ENCODE results near the gene SNRPA. TPM values are rescaled to one million over a fixed set of nuclear protein-coding genes. Genes with fewer than 3 reads are reported as not detected.

The SNRPA gene
- total and polyA plus RNA-seq, 2 donors (not counting 1 experiment from before 2014, with no cell fraction given), result 92.0 to 147 TPM

DNA sequence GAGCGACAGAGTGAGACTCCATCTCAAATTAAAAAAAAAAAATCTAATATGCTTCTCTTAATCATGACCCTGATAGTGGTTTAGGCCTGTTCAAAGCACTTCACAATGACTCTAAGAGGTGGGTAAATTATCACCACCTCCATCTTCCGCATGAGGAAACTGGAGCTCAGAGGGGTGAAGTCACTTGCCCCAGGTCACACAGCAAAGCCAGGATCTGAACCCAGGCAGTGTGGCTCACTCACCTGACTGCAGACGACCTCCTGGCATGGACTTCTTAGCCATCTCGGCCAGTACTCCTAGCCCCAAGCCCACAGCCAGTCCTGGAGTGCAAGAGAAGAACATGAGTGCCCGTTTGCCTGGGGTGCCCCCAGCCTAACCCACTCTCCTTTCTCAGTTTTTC is 41.2 kb upstream of the SNRPA start:
- Histone ChIP-seq H3K4me2 (replicated peaks; ENCODE audit: low read depth, low read length, poor library complexity, severe bottlenecking) (no peak overlapping the region), H4K20me1 (ENCODE audit: control insufficient read depth, insufficient read depth, low read length, poor library complexity, severe bottlenecking) (peaks cover 9% of the 10 kb centered on the region), H3K79me2 (ENCODE audit: control insufficient read depth, insufficient read depth, low read length) (peaks cover 22% of the 10 kb centered on the region), H3K9me3 (ENCODE audit: control extremely low read depth in 1 of 3, control insufficient read depth in 2 of 3, insufficient read depth in 1 of 3, low read length in 2 of 3) (no peaks in the 10 kb centered on the region), H3K27ac (ENCODE audit: low read length in 2 of 2) (no peak overlapping the region), H3K4me1 (ENCODE audit: control insufficient read depth in 2 of 2, insufficient read depth in 2 of 2, low read length in 2 of 2) (peaks cover 9 to 11% of the 10 kb centered on the region in 2 donors), H3K27me3 (replicated peaks in 1 of 4; ENCODE audit: control extremely low read depth in 1 of 4, control insufficient read depth in 3 of 4, insufficient read depth in 4 of 4, low read length in 3 of 4) (no peaks in the 10 kb centered on the region), H3K36me3 (replicated peaks in 1 of 2; ENCODE audit: control extremely low read depth in 1 of 2, control insufficient read depth in 1 of 2, extremely low read depth in 1 of 2, insufficient read depth in 2 of 2, low read length in 1 of 2) (peaks cover 3 to 49% of the 10 kb centered on the region in 2 experiments), H3K4me3 (ENCODE audit: control extremely low read depth in 1 of 5, extremely low read depth in 1 of 5, insufficient read depth in 1 of 5, low read depth in 2 of 5, low read length in 4 of 5) (no peak overlapping the region), H3K9ac (ENCODE audit: low read length) (no peak overlapping the region), H2AFZ (ENCODE audit: insufficient read depth, low read depth, low read length, poor library complexity, severe bottlenecking) (no peak overlapping the region)
- TF ChIP-seq, protein P1, sequence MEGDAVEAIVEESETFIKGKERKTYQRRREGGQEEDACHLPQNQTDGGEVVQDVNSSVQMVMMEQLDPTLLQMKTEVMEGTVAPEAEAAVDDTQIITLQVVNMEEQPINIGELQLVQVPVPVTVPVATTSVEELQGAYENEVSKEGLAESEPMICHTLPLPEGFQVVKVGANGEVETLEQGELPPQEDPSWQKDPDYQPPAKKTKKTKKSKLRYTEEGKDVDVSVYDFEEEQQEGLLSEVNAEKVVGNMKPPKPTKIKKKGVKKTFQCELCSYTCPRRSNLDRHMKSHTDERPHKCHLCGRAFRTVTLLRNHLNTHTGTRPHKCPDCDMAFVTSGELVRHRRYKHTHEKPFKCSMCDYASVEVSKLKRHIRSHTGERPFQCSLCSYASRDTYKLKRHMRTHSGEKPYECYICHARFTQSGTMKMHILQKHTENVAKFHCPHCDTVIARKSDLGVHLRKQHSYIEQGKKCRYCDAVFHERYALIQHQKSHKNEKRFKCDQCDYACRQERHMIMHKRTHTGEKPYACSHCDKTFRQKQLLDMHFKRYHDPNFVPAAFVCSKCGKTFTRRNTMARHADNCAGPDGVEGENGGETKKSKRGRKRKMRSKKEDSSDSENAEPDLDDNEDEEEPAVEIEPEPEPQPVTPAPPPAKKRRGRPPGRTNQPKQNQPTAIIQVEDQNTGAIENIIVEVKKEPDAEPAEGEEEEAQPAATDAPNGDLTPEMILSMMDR (IDR thresholded peaks at IDR 0.05), result no peak
- no peak for TF ChIP-seq EZH2 (IDR thresholded peaks at IDR 0.05; ENCODE audit: borderline replicate concordance, insufficient read depth, low read depth, low read length, poor library complexity, severe bottlenecking)
- Mint-ChIP-seq H3K4me1 (peaks cover 11% of the 10 kb centered on the region), H3K9me3 (ENCODE audit: insufficient read depth) (no peaks in the 10 kb centered on the region), H3K27ac (no peak overlapping the region), H3K4me3 (no peak overlapping the region), H3K27me3 (no peaks in the 10 kb centered on the region)
- ATAC-seq (ENCODE audit: low read depth) (no peak), DNase-seq (no peak)
- WGBS (ENCODE audit: insufficient coverage), result 95% methylated on average over 5 of the region's 5 CpGs
- ChIA-PET POLR2A (no interaction called here), CTCF (no interaction called here)
- intact Hi-C loops (cut with micrococcal nuclease), result loop anchor here (10.0 kb wide), 1 partner anchor 95 kb away; no protein-coding TSS in a partner anchor

DNA sequence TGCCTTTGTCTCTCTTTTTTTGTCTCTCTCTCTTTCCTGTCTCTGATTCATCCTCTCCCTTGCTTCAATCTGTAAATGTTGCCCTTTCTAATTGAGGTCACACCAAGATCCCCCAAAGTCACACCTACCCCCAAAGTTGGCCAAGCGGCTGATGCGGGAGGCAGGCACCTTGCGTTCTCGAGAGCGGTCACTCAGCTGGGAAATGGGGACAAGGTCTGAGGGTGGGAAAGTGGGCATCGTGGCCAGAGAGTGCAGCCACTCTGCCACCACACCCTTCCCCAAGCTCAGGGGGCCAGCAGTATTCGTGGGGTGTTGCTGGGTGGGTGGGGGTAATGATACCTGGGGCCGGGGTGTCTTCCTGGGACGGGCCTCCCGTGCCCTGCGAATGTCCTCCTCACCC is 37.1 kb upstream of the SNRPA start:
- Histone ChIP-seq H3K4me3 (ENCODE audit: control extremely low read depth in 1 of 5, extremely low read depth in 1 of 5, insufficient read depth in 1 of 5, low read depth in 2 of 5, low read length in 4 of 5) (peak overlapping the region in 1 of 5 experiments; percentile 88), H3K79me2 (ENCODE audit: control insufficient read depth, insufficient read depth, low read length) (peaks cover 46% of the 10 kb centered on the region), H3K27ac (ENCODE audit: low read length in 2 of 2) (peak overlapping the region in 1 of 2 donors; percentile 90), H3K36me3 (replicated peaks in 1 of 2; ENCODE audit: control extremely low read depth in 1 of 2, control insufficient read depth in 1 of 2, extremely low read depth in 1 of 2, insufficient read depth in 2 of 2, low read length in 1 of 2) (peaks cover 3 to 22% of the 10 kb centered on the region in 2 experiments), H3K4me1 (ENCODE audit: control insufficient read depth in 2 of 2, insufficient read depth in 2 of 2, low read length in 2 of 2) (peaks cover 38 to 46% of the 10 kb centered on the region in 2 donors), H3K4me2 (replicated peaks; ENCODE audit: low read depth, low read length, poor library complexity, severe bottlenecking) (peak overlapping the region; percentile 90), H3K9ac (ENCODE audit: low read length) (no peak overlapping the region), H3K27me3 (replicated peaks in 1 of 4; ENCODE audit: control extremely low read depth in 1 of 4, control insufficient read depth in 3 of 4, insufficient read depth in 4 of 4, low read length in 3 of 4) (no peaks in the 10 kb centered on the region), H2AFZ (ENCODE audit: insufficient read depth, low read depth, low read length, poor library complexity, severe bottlenecking) (no peak overlapping the region), H3K9me3 (ENCODE audit: control extremely low read depth in 1 of 3, control insufficient read depth in 2 of 3, insufficient read depth in 1 of 3, low read length in 2 of 3) (no peaks in the 10 kb centered on the region), H4K20me1 (ENCODE audit: control insufficient read depth, insufficient read depth, low read length, poor library complexity, severe bottlenecking) (no peaks in the 10 kb centered on the region)
- ATAC-seq (ENCODE audit: low read depth) (no peak), DNase-seq (no peak)
- Mint-ChIP-seq H3K4me1 (peaks cover 45% of the 10 kb centered on the region), H3K27ac (peak overlapping the region; percentile 56), H3K9me3 (ENCODE audit: insufficient read depth) (no peaks in the 10 kb centered on the region), H3K4me3 (peak overlapping the region; percentile 88), H3K27me3 (no peaks in the 10 kb centered on the region)
- ChIA-PET CTCF (interaction anchor here (1.1 kb wide), 1 partner anchor 105 kb away, joined by 3 read pairs; no protein-coding TSS in a partner anchor), POLR2A (no interaction called here)
- no CpG with 5 or more reads among the region's 11 CpGs for WGBS (ENCODE audit: insufficient coverage)
- TF ChIP-seq, protein P1 (IDR thresholded peaks at IDR 0.05), result no peak
- TF ChIP-seq EZH2 (IDR thresholded peaks at IDR 0.05; ENCODE audit: borderline replicate concordance, insufficient read depth, low read depth, low read length, poor library complexity, severe bottlenecking), result no peak
- intact Hi-C loops (cut with micrococcal nuclease), result loop anchor here (10.0 kb wide), 1 partner anchor 99 kb away; no protein-coding TSS in a partner anchor

Data from B cell (primary cell).